ENCODE results near the gene RBMS3.

The RBMS3 gene

GRCh38 chr3:29426302-29427226, 145.7 kb downstream of the RBMS3 start:
- no peak for DNase-seq (ENCODE audit: low read depth in 1 of 2, low spot score in 1 of 2)

GRCh38 chr3:29427266-29428103, 146.6 kb downstream of the RBMS3 start:
- no peak for DNase-seq (ENCODE audit: low read depth in 1 of 2, low spot score in 1 of 2)

- no peak for DNase-seq (ENCODE audit: low read depth in 1 of 2, low spot score in 1 of 2)
Measured at GRCh38 chr3:29429055-29429679, 148.3 kb downstream of the RBMS3 start.

- DNase-seq (ENCODE audit: low read depth in 1 of 2, low spot score in 1 of 2), result no peak
Measured at GRCh38 chr3:29430558-29430971, 149.7 kb downstream of the RBMS3 start.

GRCh38 chr3:29436612-29437323, 155.9 kb downstream of the RBMS3 start:
- DNase-seq (ENCODE audit: low read depth in 1 of 2, low spot score in 1 of 2), result no peak

GRCh38 chr3:29438580-29438979, 157.7 kb downstream of the RBMS3 start:
- DNase-seq (ENCODE audit: low read depth in 1 of 2, low spot score in 1 of 2), result no peak

GRCh38 chr3:29440413-29441305, 159.8 kb downstream of the RBMS3 start:
- no peak for DNase-seq (ENCODE audit: low read depth in 1 of 2, low spot score in 1 of 2)

- DNase-seq (ENCODE audit: low read depth in 1 of 2, low spot score in 1 of 2), result no peak
Measured at GRCh38 chr3:29441422-29441821, 160.6 kb downstream of the RBMS3 start.

GRCh38 chr3:29447946-29448627, 167.2 kb downstream of the RBMS3 start:
- DNase-seq (ENCODE audit: low read depth in 1 of 2, low spot score in 1 of 2), result no peak

- DNase-seq (ENCODE audit: low read depth in 1 of 2, low spot score in 1 of 2), result no peak
Measured at GRCh38 chr3:29451920-29452319, 171.0 kb downstream of the RBMS3 start.

- no peak for DNase-seq (ENCODE audit: low read depth in 1 of 2, low spot score in 1 of 2)
Measured at GRCh38 chr3:29452934-29453283, 172.0 kb downstream of the RBMS3 start.

- no peak for DNase-seq (ENCODE audit: low read depth in 1 of 2, low spot score in 1 of 2)
Measured at GRCh38 chr3:29453284-29454001, 172.6 kb downstream of the RBMS3 start.

- DNase-seq (ENCODE audit: low read depth in 1 of 2, low spot score in 1 of 2), result no peak
Measured at GRCh38 chr3:29454161-29454611, 173.3 kb downstream of the RBMS3 start.

GRCh38 chr3:29456901-29457300, 176.0 kb downstream of the RBMS3 start:
- DNase-seq (ENCODE audit: low read depth in 1 of 2, low spot score in 1 of 2), result no peak

- DNase-seq (ENCODE audit: low read depth in 1 of 2, low spot score in 1 of 2), result no peak
Measured at GRCh38 chr3:29463304-29463703, 182.4 kb downstream of the RBMS3 start.

- no peak for DNase-seq (ENCODE audit: low read depth in 1 of 2, low spot score in 1 of 2)
Measured at GRCh38 chr3:29465836-29466235, 185.0 kb downstream of the RBMS3 start.

- no peak for DNase-seq (ENCODE audit: low read depth in 1 of 2, low spot score in 1 of 2)
Measured at GRCh38 chr3:29466442-29466841, 185.6 kb downstream of the RBMS3 start.

GRCh38 chr3:29468187-29468586, 187.3 kb downstream of the RBMS3 start:
- no peak for DNase-seq (ENCODE audit: low read depth in 1 of 2, low spot score in 1 of 2)

Measured in activated T-helper 1 cell treated with anti-CD3 and anti-CD28 coated beads, Interleukin-2, amount 50 U/mL, for 16 hours (primary cell).